GM12878 (cell line): ENCODE results near the gene MR1. TPM values are rescaled to one million over a fixed set of nuclear protein-coding genes. Genes with fewer than 3 reads are reported as not detected.

Experiments
- ATAC-seq: fragments of 200-7000 bp; cut with Tn5 transposase; 3 replicates; pipeline ENCODE4 v1.9.1; 2020; ENCODE audit warnings: mild to moderate bottlenecking, moderate library complexity
- BruUV-seq: library from RNA; stranded (reverse); fragments of 400-500 nt; replicated peaks from 2 replicates; lab custom pipeline; 2021; lab: Mats Ljungman, UMichigan
- CTCF ChIA-PET: fragments of 300-600 bp; sonication (Branson Sonifier 250); formaldehyde crosslinking; extraction: SDS; loops from one replicate; lab custom pipeline; 2021; ENCODE audit warnings: inconsistent platforms; lab: Yijun Ruan, JAX
- POLR2A ChIA-PET: fragments of 350-600 bp; formaldehyde crosslinking; extraction: SDS; loops from one replicate; lab custom pipeline; 2021; ENCODE audit warnings: inconsistent platforms; lab: Charles Lee
- RAD21 ChIA-PET: fragments of 300-600 bp; sonication (Branson Sonifier 250); formaldehyde crosslinking; loops from one replicate; lab custom pipeline; 2023; ENCODE audit warnings: antibody characterized with exemption; ENCODE audit not compliant: unreplicated experiment; lab: Charles Lee
- SMC1A ChIA-PET: fragments of 300-600 bp; sonication (Branson Sonifier 250); formaldehyde crosslinking; loops from one replicate; lab custom pipeline; 2023; ENCODE audit not compliant: unreplicated experiment, uncharacterized antibody; lab: Charles Lee
- DNase-seq: peaks from one replicate; pipeline ENCODE4 v3.0.0-alpha.2; 2011; ENCODE audit warnings: low read depth, low spot score
- FAIRE-seq: peaks from 3 replicates; lab custom pipeline; 2011; peaks lifted over from hg19 to GRCh38; lab: Jason Lieb, UNC
- H2AFZ ChIP-seq: 2 replicates; pipeline ENCODE4 v1.6.0; 2011; ENCODE audit warnings: low read depth, low read length, control low read depth; ENCODE audit not compliant: control insufficient read depth
- H3K27ac ChIP-seq: 2 replicates; pipeline ENCODE4 v1.5.1; 2011; ENCODE audit warnings: control low read depth; ENCODE audit not compliant: control insufficient read depth, insufficient read depth
- H3K27me3 ChIP-seq, 2 experiments: replicated peaks in 1 of 2; 2 replicates each; pipeline versions ENCODE4 v1.6.0 to v1.6.1; 2011; ENCODE audit warnings: low read length in 1 of 2; ENCODE audit not compliant: control insufficient read depth in 2 of 2, insufficient read depth in 2 of 2
- H3K36me3 ChIP-seq, 2 experiments: 2 replicates each; pipeline ENCODE4 v1.5.1; 2011; ENCODE audit warnings: low read length in 1 of 2; ENCODE audit not compliant: control insufficient read depth in 2 of 2, insufficient read depth in 2 of 2
- H3K4me1 ChIP-seq: 2 replicates; pipeline ENCODE4 v1.6.1; 2011; ENCODE audit warnings: mild to moderate bottlenecking, low read length, moderate library complexity, mixed read lengths; ENCODE audit not compliant: control insufficient read depth, insufficient read depth
- H3K4me2 ChIP-seq: 2 replicates; pipeline ENCODE4 v1.6.0; 2011; ENCODE audit warnings: control low read depth; ENCODE audit not compliant: control insufficient read depth, insufficient read depth
- H3K4me3 ChIP-seq: fragments of 200-600 bp; sonication (generic); 2 replicates; pipeline ENCODE4 v1.5.1; 2016
- H3K79me2 ChIP-seq: 2 replicates; pipeline ENCODE4 v1.6.0; 2011; ENCODE audit warnings: low read length; ENCODE audit not compliant: control insufficient read depth, insufficient read depth
- H3K9ac ChIP-seq: 2 replicates; pipeline ENCODE4 v1.8.0; 2011; ENCODE audit warnings: low read length, control low read depth, mixed read lengths; ENCODE audit not compliant: control insufficient read depth, insufficient read depth
- H3K9me3 ChIP-seq: replicated peaks from 3 replicates; pipeline ENCODE4 v1.5.1; 2011; ENCODE audit warnings: mild to moderate bottlenecking, low read length; ENCODE audit not compliant: control insufficient read depth, insufficient read depth
- H4K20me1 ChIP-seq: 2 replicates; pipeline ENCODE4 v1.6.0; 2011; ENCODE audit not compliant: control insufficient read depth, insufficient read depth
- BRCA1 ChIP-seq: IDR thresholded peaks from 2 replicates; pipeline ENCODE4 v1.6.1; 2011; ENCODE audit warnings: low read depth, low read length, improper control_type of control experiment
- CHD2 ChIP-seq: IDR thresholded peaks from 2 replicates; pipeline ENCODE4 v1.6.1; 2011; ENCODE audit warnings: low read depth, low read length, improper control_type of control experiment, borderline replicate concordance
- CHD4 ChIP-seq: fragments of 200-600 bp; sonication (generic); IDR thresholded peaks from 2 replicates; pipeline ENCODE4 v1.6.1; 2016; ENCODE audit warnings: mild to moderate bottlenecking
- CREB1 ChIP-seq: IDR thresholded peaks from 2 replicates; pipeline ENCODE4 v1.6.1; 2012; ENCODE audit warnings: low read depth, mild to moderate bottlenecking, inconsistent platforms
- EGR1 ChIP-seq, 2 experiments: IDR thresholded peaks; 1 replicate in 1 of 2; 2 replicates in 1 of 2; pipeline ENCODE4 v1.6.1; 2011 to 2012; ENCODE audit warnings: low read depth in 2 of 2, low read length in 2 of 2, borderline replicate concordance in 1 of 2, mild to moderate bottlenecking in 1 of 2, moderate library complexity in 1 of 2
- ESRRA ChIP-seq: IDR thresholded peaks from 2 replicates; pipeline ENCODE4 v1.6.1; 2012; ENCODE audit warnings: mild to moderate bottlenecking, low read length, improper control_type of control experiment
- IRF4 ChIP-seq: IDR thresholded peaks from 2 replicates; pipeline ENCODE4 v1.6.1; 2011; ENCODE audit warnings: low read depth, low read length
- NR2F1 ChIP-seq: fragments of 450-650 bp; conservative IDR thresholded peaks from 2 replicates; pipeline ENCODE4 v1.6.1; 2017; ENCODE audit warnings: mild to moderate bottlenecking
- PAX5 ChIP-seq: IDR thresholded peaks from 2 replicates; pipeline ENCODE4 v1.6.1; 2011; ENCODE audit warnings: low read depth, low read length, borderline replicate concordance
- PAX8 ChIP-seq: fragments of 450-650 bp; IDR thresholded peaks from 2 replicates; pipeline ENCODE4 v1.6.1; 2017; ENCODE audit warnings: mild to moderate bottlenecking, moderate library complexity
- PBX3 ChIP-seq: IDR thresholded peaks from 2 replicates; pipeline ENCODE4 v1.6.1; 2011; ENCODE audit warnings: mild to moderate bottlenecking, low read depth, low read length, moderate library complexity; ENCODE audit not compliant: insufficient replicate concordance
- PML ChIP-seq: IDR thresholded peaks from 2 replicates; pipeline ENCODE4 v1.6.1; 2012; ENCODE audit warnings: low read length, inconsistent platforms
- POLR2A ChIP-seq: IDR thresholded peaks from 2 replicates; pipeline ENCODE4 v1.6.1; 2011; ENCODE audit warnings: low read depth, mild to moderate bottlenecking, low read length
- PRDM15 ChIP-seq: fragments of 450-650 bp; formaldehyde crosslinking; IDR thresholded peaks from 2 replicates; pipeline ENCODE4 v1.4.0; 2020; ENCODE audit warnings: mild to moderate bottlenecking, moderate library complexity
- RAD21 ChIP-seq: IDR thresholded peaks from 2 replicates; pipeline ENCODE4 v1.6.1; 2011; ENCODE audit warnings: mild to moderate bottlenecking, low read depth, low read length, moderate library complexity; ENCODE audit not compliant: insufficient read depth
- TAF1 ChIP-seq: IDR thresholded peaks from 2 replicates; pipeline ENCODE4 v1.6.1; 2011; ENCODE audit warnings: mild to moderate bottlenecking, low read depth, low read length, borderline replicate concordance
- WRNIP1 ChIP-seq: IDR thresholded peaks from 2 replicates; pipeline ENCODE4 v1.6.1; 2011; ENCODE audit warnings: low read depth, low read length, improper control_type of control experiment, borderline replicate concordance
- WGBS: methylation state at CpG from one replicate; pipeline ENCODE4 v1.1.6; 2016; ENCODE audit warnings: low lambda C conversion rate; ENCODE audit not compliant: insufficient replicate concordance, insufficient coverage; ENCODE audit errors: missing lambda C conversion rate; 5-methylcytosine and 5-hydroxymethylcytosine counted together
- in situ Hi-C: fragments of 300-500 bp; cut with MboI; formaldehyde crosslinking; loops from 9 replicates; pipeline ENCODE4 v1.14.3; 2018; ENCODE audit warnings: mixed read lengths
- intact Hi-C: fragments of 100-400 bp; cut with micrococcal nuclease; formaldehyde crosslinking; loops from one replicate; pipeline ENCODE4 v1.14.2; 2022; ENCODE audit not compliant: unreplicated experiment
- polyA plus RNA-seq, 11 experiments: library from polyadenylated mRNA; depleted of rRNA in 4 of 11; unstranded in 6 of 11; stranded (reverse) in 5 of 11; fragments of >200 nt; fragmentation: Nextera tagmentation in 4 of 11; fragmentation: Illumina TruSeq in 1 of 11; extraction: Ambion mirVana in 4 of 11; extraction: Trizol in 1 of 11; gene quantifications; 1 replicate in 1 of 11; 2 replicates in 10 of 11; pipeline versions ENCODE4 v1.2.1 to v1.2.3, GENCODE V29; 2011 to 2016; ENCODE audit warnings: inconsistent platforms in 2 of 11, missing spikeins in 2 of 11, low read depth in 1 of 11
- total RNA-seq, 4 experiments: library from RNA; depleted of rRNA in 3 of 4; stranded (reverse); fragments of >200 nt in 3 of 4; fragmentation: Illumina TruSeq in 1 of 4; extraction: Trizol in 1 of 4; gene quantifications; 2 replicates each; pipeline versions ENCODE4 v1.2.1 to v1.2.3, GENCODE V29; 2013 to 2021
- TF ChIP-seq, protein P1 (sequence below): IDR thresholded peaks from 2 replicates; pipeline ENCODE4 v1.6.1; 2011; ENCODE audit warnings: borderline replicate concordance, low read depth, mild to moderate bottlenecking, moderate library complexity, low read length; ENCODE audit not compliant: insufficient read depth, poor library complexity, severe bottlenecking

Gene MR1
- total and polyA plus RNA-seq, 10 of the 15 experiments (the other 5 are each of a cell fraction or from before 2014, with no cell fraction given): 24.7 to 65.9 (median 30.9) TPM

DNA sequence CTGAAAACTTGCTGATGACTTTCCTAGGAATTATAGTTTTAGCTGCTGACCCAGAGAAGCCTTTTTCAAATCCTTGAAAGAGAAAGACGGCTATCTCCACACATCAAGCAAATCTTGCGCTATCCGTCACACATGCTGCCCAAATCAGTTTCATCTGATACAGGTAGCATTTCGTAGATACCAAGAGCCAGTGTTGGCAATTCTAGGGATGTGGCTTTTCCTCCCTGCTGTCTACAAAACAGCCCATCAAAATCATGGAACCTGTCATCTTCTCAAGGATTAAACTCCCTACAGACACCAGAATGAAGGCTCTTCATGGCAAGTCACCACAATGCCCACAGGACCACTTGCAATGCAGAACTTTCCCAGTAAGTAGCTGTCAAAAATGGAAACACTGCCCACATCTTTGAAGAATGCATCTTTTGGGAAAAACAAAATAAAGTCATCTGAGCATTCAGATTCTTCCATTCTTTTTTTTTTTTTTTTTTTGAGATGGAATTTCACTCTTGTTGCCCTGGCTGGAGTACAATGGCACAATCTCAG is 21.5 kb upstream of the MR1 start (continued):
- TF ChIP-seq CHD2 (no peak), EGR1 (IDR thresholded peaks at IDR 0.05; ENCODE audit: borderline replicate concordance in 1 of 2, low read depth in 2 of 2, low read length in 2 of 2) (no peak), IRF4 (no peak), POLR2A (no peak)

- Histone ChIP-seq H3K9me3 (no peaks in the 10 kb centered on the region; the same call in 2 of the 3 replicates), H3K79me2 (peaks cover 90% of the 10 kb centered on the region), H3K4me3 (no peak overlapping the region), H3K27me3 (no peaks in the 10 kb centered on the region), H3K27ac (no peak overlapping the region), H2AFZ (no peak overlapping the region), H4K20me1 (no peaks in the 10 kb centered on the region), H3K36me3 (no peaks in the 10 kb centered on the region; a peak in 3 of 4 replicates), H3K4me2 (no peak overlapping the region), H3K4me1 (peaks cover 35% of the 10 kb centered on the region), H3K9ac (no peak overlapping the region)
- RAD21 ChIA-PET: interaction anchor here (1.0 kb wide), 1 partner anchor 114 kb away, joined by 3 read pairs; no protein-coding TSS in a partner anchor
- FAIRE-seq: no peak
- ATAC-seq: no peak
- SMC1A ChIA-PET: interaction anchor here (1.0 to 3.2 kb wide), 5 partner anchors 15 to 131 kb away, joined by 3 to 13 read pairs (median 4); no protein-coding TSS in a partner anchor
- no peak for DNase-seq
- POLR2A ChIA-PET: interaction anchor here (0.6 to 1.4 kb wide), 3 partner anchors 9 to 93 kb away, joined by 3 to 4 read pairs (median 4); no protein-coding TSS in a partner anchor
- BruUV-seq: no TSS peak
- whole genome bisulfite sequencing: 83% methylated on average over 5 of the region's 5 CpGs
- intact Hi-C loops (no loop called here), in situ Hi-C loops (no loop called here)
- CTCF ChIA-PET: interaction anchor here (0.6 to 2.7 kb wide), 6 partner anchors 13 to 177 kb away, joined by 3 to 10 read pairs (median 4); no protein-coding TSS in a partner anchor
- TF ChIP-seq PRDM15 (CRISPR knock-in tag) (no peak), NR2F1 (no peak), CREB1 (no peak), RAD21 (no peak), BRCA1 (no peak), PML (no peak), ESRRA (no peak), WRNIP1 (no peak), PBX3 (no peak), CHD4 (no peak), PAX5 (no peak), TAF1 (no peak), PAX8 (no peak)
- TF ChIP-seq, protein P1, sequence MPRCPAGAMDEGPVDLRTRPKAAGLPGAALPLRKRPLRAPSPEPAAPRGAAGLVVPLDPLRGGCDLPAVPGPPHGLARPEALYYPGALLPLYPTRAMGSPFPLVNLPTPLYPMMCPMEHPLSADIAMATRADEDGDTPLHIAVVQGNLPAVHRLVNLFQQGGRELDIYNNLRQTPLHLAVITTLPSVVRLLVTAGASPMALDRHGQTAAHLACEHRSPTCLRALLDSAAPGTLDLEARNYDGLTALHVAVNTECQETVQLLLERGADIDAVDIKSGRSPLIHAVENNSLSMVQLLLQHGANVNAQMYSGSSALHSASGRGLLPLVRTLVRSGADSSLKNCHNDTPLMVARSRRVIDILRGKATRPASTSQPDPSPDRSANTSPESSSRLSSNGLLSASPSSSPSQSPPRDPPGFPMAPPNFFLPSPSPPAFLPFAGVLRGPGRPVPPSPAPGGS: no peak
Measured at GRCh38 chr1:181013144-181013543, 20.6 kb upstream of the MR1 start.
